DND-41 (cell line): Measurements from ENCODE around the gene LTB4R.

Experiments used
- ATAC-seq: fragments of 200-7000 bp; cut with Tn5 transposase; 3 replicates; pipeline ENCODE4 v1.9.1; 2021; ENCODE audit warnings: low read depth; ENCODE audit not compliant: insufficient read depth
- DNase-seq: peaks from one replicate; pipeline ENCODE4 v3.0.0-alpha.2; 2020
- H2AFZ ChIP-seq: 2 replicates; pipeline ENCODE4 v1.6.0; 2012; ENCODE audit warnings: low read depth, low read length
- H3K27ac ChIP-seq: 2 replicates; pipeline ENCODE4 v1.5.1; 2012; ENCODE audit warnings: low read length, inconsistent platforms
- H3K27me3 ChIP-seq: fragments of 200-600 bp; sonication (generic); 2 replicates; pipeline ENCODE4 v1.6.0; 2012; ENCODE audit warnings: low read length, mild to moderate bottlenecking, inconsistent platforms; ENCODE audit not compliant: insufficient read depth, poor library complexity
- H3K36me3 ChIP-seq: 2 replicates; pipeline ENCODE4 v1.5.1; 2012; ENCODE audit warnings: low read length, inconsistent platforms; ENCODE audit not compliant: insufficient read depth
- H3K4me1 ChIP-seq: 2 replicates; pipeline ENCODE4 v1.5.1; 2012; ENCODE audit warnings: mild to moderate bottlenecking, low read length; ENCODE audit not compliant: insufficient read depth
- H3K4me2 ChIP-seq: 2 replicates; pipeline ENCODE4 v1.6.0; 2012; ENCODE audit warnings: mild to moderate bottlenecking, moderate library complexity, low read length, inconsistent platforms; ENCODE audit not compliant: insufficient read depth
- H3K4me3 ChIP-seq, 2 experiments: fragments of 200-600 bp in 1 of 2; shearing (Covaris generic) in 1 of 2; 2 replicates each; pipeline ENCODE4 v1.5.1; 2012 to 2016; ENCODE audit warnings: inconsistent platforms in 2 of 2, low read length in 2 of 2, mild to moderate bottlenecking in 2 of 2, low read depth in 1 of 2, moderate library complexity in 1 of 2
- H3K79me2 ChIP-seq: 2 replicates; pipeline ENCODE4 v1.6.0; 2012; ENCODE audit warnings: low read length, inconsistent platforms; ENCODE audit not compliant: insufficient read depth
- H3K9ac ChIP-seq: 2 replicates; pipeline ENCODE4 v1.6.0; 2012; ENCODE audit warnings: low read depth, mild to moderate bottlenecking, inconsistent platforms, low read length, moderate library complexity
- H3K9me3 ChIP-seq: 2 replicates; pipeline ENCODE4 v1.5.1; 2012; ENCODE audit warnings: low read length, moderate library complexity, mild to moderate bottlenecking, inconsistent platforms; ENCODE audit not compliant: insufficient read depth, severe bottlenecking
- H4K20me1 ChIP-seq: 2 replicates; pipeline ENCODE4 v1.6.0; 2012; ENCODE audit warnings: low read length; ENCODE audit not compliant: insufficient read depth
- CTCF ChIP-seq: IDR thresholded peaks from 2 replicates; pipeline ENCODE4 v1.5.1; 2012; ENCODE audit warnings: borderline replicate concordance, low read length, moderate library complexity, mild to moderate bottlenecking; ENCODE audit not compliant: poor library complexity, severe bottlenecking; ENCODE audit errors: extremely low read depth
- EZH2 ChIP-seq: IDR thresholded peaks from 3 replicates; pipeline ENCODE4 v1.6.1; 2012; ENCODE audit warnings: borderline replicate concordance, low read depth, mild to moderate bottlenecking, moderate library complexity, low read length, inconsistent platforms; ENCODE audit not compliant: severe bottlenecking

Gene LTB4R

DNA sequence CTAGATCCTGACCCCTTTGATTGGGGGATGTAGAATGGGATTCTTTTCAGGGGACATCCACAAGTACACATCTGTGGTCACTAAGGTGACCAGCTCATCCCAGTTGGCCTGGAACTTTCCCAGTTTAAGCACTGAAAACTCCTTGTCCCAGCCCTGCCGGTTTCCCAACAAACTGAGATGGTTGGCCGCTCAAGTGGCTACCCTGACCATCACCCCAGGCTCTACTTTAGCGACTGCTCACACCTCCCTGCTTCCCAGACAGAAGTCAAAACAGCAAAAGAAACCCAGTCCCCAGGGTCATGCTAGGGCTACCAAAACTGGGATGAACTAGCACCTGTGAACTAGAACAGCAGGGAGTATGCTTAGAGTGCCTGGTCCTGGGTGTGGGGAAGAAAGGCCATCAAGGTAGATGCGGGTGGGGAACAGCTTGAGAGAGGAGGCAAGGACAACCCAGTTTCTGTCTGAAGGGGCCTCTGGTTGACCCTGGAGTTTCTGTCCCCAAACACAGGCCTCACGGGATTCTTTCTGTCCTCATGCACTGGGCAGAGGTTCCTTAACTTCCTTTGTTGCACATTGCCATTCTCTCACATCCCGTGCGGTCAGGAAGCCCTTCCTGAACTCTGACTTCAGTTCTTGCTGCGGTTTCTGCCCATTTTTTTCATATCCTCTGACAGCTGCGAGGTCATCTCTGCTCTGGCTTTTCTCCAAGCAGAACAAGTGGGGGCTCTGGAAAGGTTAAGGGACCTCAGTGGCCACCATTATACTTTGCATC, 1.6 kb downstream of the LTB4R start:
- Histone ChIP-seq H3K4me3 (no peak overlapping the region), H3K79me2 (no peaks in the 10 kb centered on the region), H2AFZ (no peak overlapping the region), H3K27me3 (no peaks in the 10 kb centered on the region), H3K27ac (no peak overlapping the region), H3K4me1 (no peaks in the 10 kb centered on the region), H3K9ac (no peak overlapping the region), H3K4me2 (no peak overlapping the region), H3K9me3 (no peaks in the 10 kb centered on the region), H4K20me1 (no peaks in the 10 kb centered on the region), H3K36me3 (peaks cover 22% of the 10 kb centered on the region)
- no peak for DNase-seq
- ATAC-seq = no peak
- TF ChIP-seq EZH2 (no peak), CTCF (no peak)

DNA sequence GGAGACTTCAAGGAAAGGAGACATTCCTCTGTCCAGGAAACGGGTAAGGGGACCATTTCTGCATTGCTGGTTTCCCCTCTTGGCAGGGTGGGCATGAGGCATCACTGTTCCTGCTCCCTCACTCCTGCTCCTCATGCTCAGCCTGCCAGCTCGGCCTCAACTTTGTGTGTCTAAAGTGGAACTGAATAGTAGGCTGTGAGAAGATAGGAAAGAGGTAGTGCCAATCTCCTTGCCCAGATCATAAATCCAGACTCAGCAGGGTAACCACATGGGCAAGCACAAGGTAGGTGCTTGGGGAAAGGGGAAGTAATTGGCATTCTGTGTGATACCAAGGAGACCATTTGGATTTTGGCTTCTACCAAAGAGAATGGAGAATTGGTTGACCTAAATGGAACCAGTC, 2.6 kb downstream of the LTB4R start:
- H3K9ac ChIP-seq = no peak overlapping the region
- no peaks in the 10 kb centered on the region for H3K27me3 ChIP-seq
- no peaks in the 10 kb centered on the region for H3K9me3 ChIP-seq
- no peak overlapping the region for H3K4me3 ChIP-seq
- H3K79me2 ChIP-seq = no peaks in the 10 kb centered on the region
- no peak for DNase-seq
- ATAC-seq = no peak
- no peak overlapping the region for H2AFZ ChIP-seq
- H3K4me1 ChIP-seq = no peaks in the 10 kb centered on the region
- TF ChIP-seq CTCF (no peak), EZH2 (no peak)
- no peaks in the 10 kb centered on the region for H4K20me1 ChIP-seq
- peaks cover 14% of the 10 kb centered on the region for H3K36me3 ChIP-seq
- H3K27ac ChIP-seq = no peak overlapping the region
- H3K4me2 ChIP-seq = no peak overlapping the region

DNA sequence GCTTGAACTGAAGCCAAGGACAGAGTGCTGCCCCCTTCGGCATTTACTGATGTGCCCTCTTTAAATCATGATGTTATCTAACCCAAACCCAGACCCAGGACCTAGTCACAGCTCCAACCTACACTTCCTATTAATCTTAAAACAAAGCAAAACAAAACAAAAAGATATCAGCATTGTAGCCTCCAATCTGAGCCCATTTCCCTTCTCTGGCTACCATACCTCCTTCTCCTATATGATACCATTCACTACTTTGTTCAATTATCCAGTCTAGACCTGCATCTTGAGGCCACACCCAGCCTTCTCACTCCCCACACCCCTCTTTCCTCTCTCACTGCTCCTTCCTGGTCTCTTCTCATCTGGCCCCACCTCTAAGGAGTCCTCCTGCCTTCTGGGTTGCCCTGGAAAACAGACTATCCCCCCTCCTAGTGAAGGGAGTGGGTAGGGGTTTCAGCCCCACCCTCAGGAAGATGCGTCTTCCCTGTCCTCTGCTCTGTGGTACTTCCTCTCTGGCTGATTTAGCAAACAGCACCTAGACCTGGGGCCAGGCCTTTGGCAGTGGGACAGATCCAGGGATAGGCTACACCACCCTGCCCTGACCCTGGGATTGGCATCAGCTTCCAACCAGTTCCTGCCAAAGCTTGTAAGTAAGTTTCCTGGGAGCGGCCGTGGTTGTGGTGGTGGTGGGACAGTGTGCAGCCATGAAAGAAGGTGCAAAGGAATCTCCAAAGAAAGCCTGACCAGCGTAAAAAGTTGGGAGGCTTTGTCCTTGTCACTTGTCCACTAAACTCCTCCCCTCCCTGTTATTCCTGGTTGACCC, 3.3 kb downstream of the LTB4R start:
- DNase-seq = no peak
- H3K4me2 ChIP-seq = no peak overlapping the region
- no peak overlapping the region for H3K27ac ChIP-seq
- ATAC-seq = no peak
- no peaks in the 10 kb centered on the region for H3K4me1 ChIP-seq
- no peaks in the 10 kb centered on the region for H3K9me3 ChIP-seq
- peaks cover 10% of the 10 kb centered on the region for H3K36me3 ChIP-seq
- H3K79me2 ChIP-seq = no peaks in the 10 kb centered on the region
- no peak for TF ChIP-seq EZH2
- no peak for TF ChIP-seq CTCF
- H3K9ac ChIP-seq = no peak overlapping the region
- H4K20me1 ChIP-seq = no peaks in the 10 kb centered on the region
- no peak overlapping the region for H3K4me3 ChIP-seq
- no peaks in the 10 kb centered on the region for H3K27me3 ChIP-seq
- no peak overlapping the region for H2AFZ ChIP-seq
